ENCODE measurements around the gene CFAP61.

The CFAP61 gene

GRCh38 chr20:20076297-20077065 lies 24.1 kb downstream of the CFAP61 start:
- no peak overlapping the region for H3K4me3 ChIP-seq (replicated peaks; ENCODE audit: low read depth, low read length)
- TF ChIP-seq CTCF (IDR thresholded peaks at IDR 0.05; ENCODE audit: low read depth, low read length, missing control alignments), result no peak
- DNase-seq (ENCODE audit: extremely low read depth, low read depth), result no peak

DNA sequence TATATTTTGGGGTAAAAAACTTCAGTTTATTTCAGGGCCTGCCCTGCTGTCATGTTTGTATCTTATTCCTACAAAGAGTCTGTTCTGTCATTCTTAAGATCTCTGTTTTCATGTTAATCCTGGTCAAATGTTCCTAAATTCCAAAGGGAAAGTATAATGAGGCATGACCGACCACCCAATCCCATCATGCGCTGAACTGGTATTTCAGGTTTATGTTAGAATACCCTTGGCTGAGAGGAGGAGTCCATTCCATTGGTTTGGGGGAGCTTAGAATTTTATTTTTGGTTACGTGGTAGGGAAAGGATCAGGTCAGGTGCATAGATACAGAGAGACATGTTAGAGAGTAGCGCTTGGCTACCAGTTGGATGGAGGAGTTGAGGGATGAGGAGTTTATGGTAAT lies 25.7 kb downstream of the CFAP61 start:
- no peak for TF ChIP-seq CTCF (IDR thresholded peaks at IDR 0.05; ENCODE audit: low read depth, low read length, missing control alignments)
- no peak overlapping the region for H3K4me3 ChIP-seq (replicated peaks; ENCODE audit: low read depth, low read length)
- DNase-seq (ENCODE audit: extremely low read depth, low read depth), result no peak

DNA sequence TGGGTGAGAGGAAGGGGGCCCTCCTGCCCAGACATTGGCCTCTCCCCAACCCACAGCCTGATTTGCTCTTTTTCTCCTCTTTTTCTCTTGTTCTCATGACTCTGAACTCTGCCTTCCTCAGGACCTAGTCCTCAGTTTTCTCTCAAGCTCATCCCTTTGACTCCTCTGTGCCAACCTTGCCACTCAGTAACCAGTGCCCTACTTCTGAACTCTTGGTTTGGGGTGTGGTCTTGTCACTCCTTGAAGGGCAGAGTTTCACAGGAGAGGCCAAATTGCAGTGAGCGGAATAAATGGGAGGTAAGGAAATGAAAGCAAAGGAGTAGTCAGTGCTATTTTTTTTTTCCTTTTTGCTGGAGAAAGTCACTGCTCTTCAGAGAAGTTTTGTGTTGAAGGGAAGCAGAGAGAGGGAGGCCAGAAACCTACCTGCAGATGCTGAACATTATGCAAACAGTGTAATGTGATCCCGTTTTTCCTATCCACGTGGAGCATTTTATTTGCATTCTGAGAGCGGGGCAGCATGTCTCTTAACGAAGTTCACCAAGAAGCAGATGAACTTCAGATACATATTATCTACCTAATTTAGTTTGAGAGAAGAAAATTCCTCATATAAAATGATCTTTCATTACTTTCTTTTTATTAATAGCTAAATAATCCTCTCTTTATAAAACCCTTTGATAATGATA lies 26.9 kb downstream of the CFAP61 start:
- H3K4me3 ChIP-seq (replicated peaks; ENCODE audit: low read depth, low read length), result no peak overlapping the region
- no peak for DNase-seq (ENCODE audit: extremely low read depth, low read depth)
- TF ChIP-seq CTCF (IDR thresholded peaks at IDR 0.05; ENCODE audit: low read depth, low read length, missing control alignments), result no peak

DNA sequence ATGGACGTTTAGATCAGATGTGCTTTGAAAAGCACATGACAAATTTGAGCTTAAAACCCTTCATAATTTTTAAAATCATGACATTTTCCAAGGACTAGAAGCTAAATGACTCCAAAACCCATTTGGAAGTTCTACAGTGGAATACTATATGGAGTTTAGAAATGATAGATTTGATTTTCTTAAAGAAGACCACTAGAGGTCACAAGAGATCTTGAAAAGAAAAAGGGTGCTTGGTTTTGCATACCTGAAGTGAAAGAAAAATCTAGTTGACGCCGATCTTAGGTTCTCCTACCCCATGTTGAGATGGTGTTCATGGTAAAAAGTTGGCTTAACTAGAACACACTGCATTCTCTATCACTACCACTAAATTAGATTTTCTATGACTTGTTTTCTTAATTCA lies 31.5 kb downstream of the CFAP61 start:
- no peak for TF ChIP-seq CTCF (IDR thresholded peaks at IDR 0.05; ENCODE audit: low read depth, low read length, missing control alignments)
- H3K4me3 ChIP-seq (replicated peaks; ENCODE audit: low read depth, low read length), result no peak overlapping the region
- DNase-seq (ENCODE audit: extremely low read depth, low read depth), result no peak

DNA sequence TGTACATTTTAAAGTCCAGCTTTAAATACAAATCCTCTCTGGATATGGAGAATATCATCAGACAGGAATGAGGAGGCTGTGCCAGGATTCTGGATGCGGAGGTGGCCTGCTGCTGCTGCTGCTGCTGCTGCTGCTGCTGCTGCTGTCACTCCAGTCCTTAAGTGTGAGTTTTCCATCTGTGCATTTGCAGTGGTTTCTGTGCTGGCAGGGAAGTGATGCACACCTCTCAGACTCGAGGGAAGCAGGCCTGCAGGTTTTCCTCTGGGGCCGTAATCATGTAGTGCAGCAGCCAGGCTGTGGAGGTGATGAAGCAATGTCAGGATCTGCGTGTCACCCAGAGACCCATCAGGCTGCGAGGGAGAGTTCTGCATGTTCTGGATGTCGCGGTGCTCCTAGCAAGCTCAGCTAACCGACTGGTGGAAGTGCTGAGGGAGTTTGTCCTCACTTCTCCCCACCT lies 32.0 kb downstream of the CFAP61 start:
- H3K4me3 ChIP-seq (replicated peaks; ENCODE audit: low read depth, low read length), result no peak overlapping the region
- no peak for DNase-seq (ENCODE audit: extremely low read depth, low read depth)
- no peak for TF ChIP-seq CTCF (IDR thresholded peaks at IDR 0.05; ENCODE audit: low read depth, low read length, missing control alignments)

- H3K4me3 ChIP-seq (replicated peaks; ENCODE audit: low read depth, low read length), result no peak overlapping the region
- TF ChIP-seq CTCF (IDR thresholded peaks at IDR 0.05; ENCODE audit: low read depth, low read length, missing control alignments), result no peak
- DNase-seq (ENCODE audit: extremely low read depth, low read depth), result no peak
These were observed 32.7 kb downstream of the CFAP61 start for GRCh38 chr20:20085071-20085470.
